GM12878 (cell line): ENCODE data around the gene ATXN1. TPM values are rescaled to one million over a fixed set of nuclear protein-coding genes. Genes with fewer than 3 reads are reported as not detected.

Experiments used
- ATAC-seq: fragments of 200-7000 bp; cut with Tn5 transposase; 3 replicates; pipeline ENCODE4 v1.9.1; 2020; ENCODE audit warnings: mild to moderate bottlenecking, moderate library complexity
- BruUV-seq: library from RNA; stranded (reverse); fragments of 400-500 nt; replicated peaks from 2 replicates; lab custom pipeline; 2021; lab: Mats Ljungman, UMichigan
- CTCF ChIA-PET: fragments of 300-600 bp; sonication (Branson Sonifier 250); formaldehyde crosslinking; extraction: SDS; loops from one replicate; lab custom pipeline; 2021; ENCODE audit warnings: inconsistent platforms; lab: Yijun Ruan, JAX
- POLR2A ChIA-PET: fragments of 350-600 bp; formaldehyde crosslinking; extraction: SDS; loops from one replicate; lab custom pipeline; 2021; ENCODE audit warnings: inconsistent platforms; lab: Charles Lee
- RAD21 ChIA-PET: fragments of 300-600 bp; sonication (Branson Sonifier 250); formaldehyde crosslinking; loops from one replicate; lab custom pipeline; 2023; ENCODE audit warnings: antibody characterized with exemption; ENCODE audit not compliant: unreplicated experiment; lab: Charles Lee
- SMC1A ChIA-PET: fragments of 300-600 bp; sonication (Branson Sonifier 250); formaldehyde crosslinking; loops from one replicate; lab custom pipeline; 2023; ENCODE audit not compliant: unreplicated experiment, uncharacterized antibody; lab: Charles Lee
- DNase-seq: peaks from one replicate; pipeline ENCODE4 v3.0.0-alpha.2; 2011; ENCODE audit warnings: low read depth, low spot score
- FAIRE-seq: peaks from 3 replicates; lab custom pipeline; 2011; peaks lifted over from hg19 to GRCh38; lab: Jason Lieb, UNC
- H2AFZ ChIP-seq: 2 replicates; pipeline ENCODE4 v1.6.0; 2011; ENCODE audit warnings: low read depth, low read length, control low read depth; ENCODE audit not compliant: control insufficient read depth
- H3K27ac ChIP-seq: 2 replicates; pipeline ENCODE4 v1.5.1; 2011; ENCODE audit warnings: control low read depth; ENCODE audit not compliant: control insufficient read depth, insufficient read depth
- H3K27me3 ChIP-seq, 2 experiments: replicated peaks in 1 of 2; 2 replicates each; pipeline versions ENCODE4 v1.6.0 to v1.6.1; 2011; ENCODE audit warnings: low read length in 1 of 2; ENCODE audit not compliant: control insufficient read depth in 2 of 2, insufficient read depth in 2 of 2
- H3K36me3 ChIP-seq, 2 experiments: 2 replicates each; pipeline ENCODE4 v1.5.1; 2011; ENCODE audit warnings: low read length in 1 of 2; ENCODE audit not compliant: control insufficient read depth in 2 of 2, insufficient read depth in 2 of 2
- H3K4me1 ChIP-seq: 2 replicates; pipeline ENCODE4 v1.6.1; 2011; ENCODE audit warnings: mild to moderate bottlenecking, low read length, moderate library complexity, mixed read lengths; ENCODE audit not compliant: control insufficient read depth, insufficient read depth
- H3K4me2 ChIP-seq: 2 replicates; pipeline ENCODE4 v1.6.0; 2011; ENCODE audit warnings: control low read depth; ENCODE audit not compliant: control insufficient read depth, insufficient read depth
- H3K4me3 ChIP-seq: fragments of 200-600 bp; sonication (generic); 2 replicates; pipeline ENCODE4 v1.5.1; 2016
- H3K79me2 ChIP-seq: 2 replicates; pipeline ENCODE4 v1.6.0; 2011; ENCODE audit warnings: low read length; ENCODE audit not compliant: control insufficient read depth, insufficient read depth
- H3K9ac ChIP-seq: 2 replicates; pipeline ENCODE4 v1.8.0; 2011; ENCODE audit warnings: low read length, control low read depth, mixed read lengths; ENCODE audit not compliant: control insufficient read depth, insufficient read depth
- H3K9me3 ChIP-seq: replicated peaks from 3 replicates; pipeline ENCODE4 v1.5.1; 2011; ENCODE audit warnings: mild to moderate bottlenecking, low read length; ENCODE audit not compliant: control insufficient read depth, insufficient read depth
- H4K20me1 ChIP-seq: 2 replicates; pipeline ENCODE4 v1.6.0; 2011; ENCODE audit not compliant: control insufficient read depth, insufficient read depth
- ATF3 ChIP-seq: IDR thresholded peaks from 2 replicates; pipeline ENCODE4 v1.6.1; 2011; ENCODE audit warnings: low read depth, mild to moderate bottlenecking, low read length, moderate library complexity, borderline replicate concordance; ENCODE audit errors: extremely low read depth
- BACH1 ChIP-seq: fragments of 450-650 bp; IDR thresholded peaks from 2 replicates; pipeline ENCODE4 v1.6.1; 2017; ENCODE audit warnings: mild to moderate bottlenecking, borderline replicate concordance
- CBX3 ChIP-seq: fragments of 200-600 bp; sonication (generic); IDR thresholded peaks from 2 replicates; pipeline ENCODE4 v1.6.1; 2016; ENCODE audit warnings: low read depth, borderline replicate concordance
- CBX5 ChIP-seq: sonication (generic); IDR thresholded peaks from 2 replicates; pipeline ENCODE4 v1.6.1; 2016; ENCODE audit warnings: low read depth, moderate library complexity, mild to moderate bottlenecking, inconsistent platforms
- EGR1 ChIP-seq, 2 experiments: IDR thresholded peaks; 1 replicate in 1 of 2; 2 replicates in 1 of 2; pipeline ENCODE4 v1.6.1; 2011 to 2012; ENCODE audit warnings: low read depth in 2 of 2, low read length in 2 of 2, borderline replicate concordance in 1 of 2, mild to moderate bottlenecking in 1 of 2, moderate library complexity in 1 of 2
- HSF1 ChIP-seq: fragments of 150-350 bp; IDR thresholded peaks from 2 replicates; pipeline ENCODE4 v1.6.1; 2014; ENCODE audit warnings: mild to moderate bottlenecking, low read depth, low read length
- POU2F2 ChIP-seq: IDR thresholded peaks from 3 replicates; pipeline ENCODE4 v1.6.1; 2011; ENCODE audit warnings: low read depth, mild to moderate bottlenecking, low read length, borderline replicate concordance
- SRF ChIP-seq, 2 experiments: IDR thresholded peaks; 2 replicates each; pipeline ENCODE4 v1.6.1; 2011; ENCODE audit warnings: low read depth in 2 of 2, low read length in 2 of 2, mild to moderate bottlenecking in 1 of 2, moderate library complexity in 1 of 2
- TBL1XR1 ChIP-seq: IDR thresholded peaks from 2 replicates; pipeline ENCODE4 v1.6.1; 2012; ENCODE audit warnings: low read depth, low read length, improper control_type of control experiment
- WGBS: methylation state at CpG from one replicate; pipeline ENCODE4 v1.1.6; 2016; ENCODE audit warnings: low lambda C conversion rate; ENCODE audit not compliant: insufficient replicate concordance, insufficient coverage; ENCODE audit errors: missing lambda C conversion rate; 5-methylcytosine and 5-hydroxymethylcytosine counted together
- in situ Hi-C: fragments of 300-500 bp; cut with MboI; formaldehyde crosslinking; loops from 9 replicates; pipeline ENCODE4 v1.14.3; 2018; ENCODE audit warnings: mixed read lengths
- intact Hi-C: fragments of 100-400 bp; cut with micrococcal nuclease; formaldehyde crosslinking; loops from one replicate; pipeline ENCODE4 v1.14.2; 2022; ENCODE audit not compliant: unreplicated experiment
- polyA plus RNA-seq, 11 experiments: library from polyadenylated mRNA; depleted of rRNA in 4 of 11; unstranded in 6 of 11; stranded (reverse) in 5 of 11; fragments of >200 nt; fragmentation: Nextera tagmentation in 4 of 11; fragmentation: Illumina TruSeq in 1 of 11; extraction: Ambion mirVana in 4 of 11; extraction: Trizol in 1 of 11; gene quantifications; 1 replicate in 1 of 11; 2 replicates in 10 of 11; pipeline versions ENCODE4 v1.2.1 to v1.2.3, GENCODE V29; 2011 to 2016; ENCODE audit warnings: inconsistent platforms in 2 of 11, missing spikeins in 2 of 11, low read depth in 1 of 11
- total RNA-seq, 4 experiments: library from RNA; depleted of rRNA in 3 of 4; stranded (reverse); fragments of >200 nt in 3 of 4; fragmentation: Illumina TruSeq in 1 of 4; extraction: Trizol in 1 of 4; gene quantifications; 2 replicates each; pipeline versions ENCODE4 v1.2.1 to v1.2.3, GENCODE V29; 2013 to 2021
- TF ChIP-seq, protein P1 (sequence below): fragments of 450-650 bp; IDR thresholded peaks from 2 replicates; pipeline ENCODE4 v1.6.1; 2017; ENCODE audit warnings: low read depth, mild to moderate bottlenecking, moderate library complexity

ATXN1 gene
- total and polyA plus RNA-seq, 10 of the 15 experiments (the other 5 are each of a cell fraction or from before 2014, with no cell fraction given) = 12.2 to 51.2 (median 20.5) TPM

DNA sequence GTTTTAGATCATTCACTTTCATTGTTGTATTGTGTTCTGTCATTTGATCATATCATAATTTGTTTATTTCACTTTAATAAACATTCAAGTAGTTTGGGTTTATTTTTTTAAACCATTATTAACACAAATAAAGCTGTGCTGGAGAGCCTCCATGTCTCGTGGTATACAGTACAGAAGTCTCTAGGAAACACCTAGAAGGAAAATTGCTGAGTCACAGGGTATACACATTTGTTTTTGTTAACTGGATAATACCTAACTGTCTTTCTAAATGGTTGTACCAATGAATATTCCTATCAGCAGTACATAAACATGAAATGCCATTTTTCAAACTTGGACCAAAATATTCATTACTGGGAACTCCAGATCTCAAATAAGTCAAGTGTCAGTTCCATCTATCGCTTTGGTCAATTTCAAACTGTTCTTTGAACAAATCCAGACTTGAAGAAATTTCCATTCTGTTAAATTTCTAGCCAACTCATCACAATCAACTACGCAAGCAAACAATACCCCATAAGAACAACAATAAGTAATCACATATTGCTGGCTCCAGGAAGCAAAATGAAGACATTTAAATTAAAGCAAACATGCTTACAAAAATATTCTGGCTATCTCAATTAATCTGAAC, 138.1 kb downstream of the ATXN1 start:
- Histone ChIP-seq H3K27ac (no peak overlapping the region), H3K4me2 (no peak overlapping the region), H3K27me3 (no peaks in the 10 kb centered on the region), H4K20me1 (no peaks in the 10 kb centered on the region), H3K4me3 (no peak overlapping the region), H3K9ac (no peak overlapping the region), H3K9me3 (no peaks in the 10 kb centered on the region), H3K79me2 (no peaks in the 10 kb centered on the region), H2AFZ (no peak overlapping the region), H3K4me1 (peaks cover 6% of the 10 kb centered on the region), H3K36me3 (no peaks in the 10 kb centered on the region; a peak in 1 of 4 replicates)
- no peak for DNase-seq
- ChIA-PET POLR2A (interaction anchor here (0.9 kb wide), 1 partner anchor 18 kb away, joined by 3 read pairs; no protein-coding TSS in a partner anchor), SMC1A (interaction anchor here (1.0 to 3.8 kb wide), 6 partner anchors 12 to 107 kb away, joined by 3 to 20 read pairs (median 4); no protein-coding TSS in a partner anchor), CTCF (interaction anchor here (1.3 kb wide), 1 partner anchor 109 kb away, joined by 3 read pairs; no protein-coding TSS in a partner anchor), RAD21 (no interaction called here)
- in situ Hi-C loops = no loop called here
- TF ChIP-seq SRF (IDR thresholded peaks at IDR 0.05; ENCODE audit: low read depth in 2 of 2, low read length in 2 of 2) (no peak), BACH1 (peak; percentile 80; the same call in 1 of the 2 replicates), POU2F2 (no peak), TBL1XR1 (no peak), EGR1 (IDR thresholded peaks at IDR 0.05; ENCODE audit: borderline replicate concordance in 1 of 2, low read depth in 2 of 2, low read length in 2 of 2) (no peak)
- intact Hi-C loops = no loop called here
- no peak for ATAC-seq
- FAIRE-seq = no peak
- no TSS peak for BruUV-seq
- 68% methylated on average over 3 of the region's 3 CpGs for WGBS

- POLR2A ChIA-PET = interaction anchor here (0.9 kb wide), 1 partner anchor 19 kb away, joined by 3 read pairs; no protein-coding TSS in a partner anchor
- no peak for FAIRE-seq
- DNase-seq = no peak
- Histone ChIP-seq H3K4me2 (no peak overlapping the region), H2AFZ (no peak overlapping the region), H3K27me3 (no peaks in the 10 kb centered on the region), H3K79me2 (no peaks in the 10 kb centered on the region), H3K9ac (no peak overlapping the region), H3K9me3 (no peaks in the 10 kb centered on the region), H4K20me1 (no peaks in the 10 kb centered on the region), H3K27ac (no peak overlapping the region), H3K4me1 (peaks cover 5% of the 10 kb centered on the region), H3K4me3 (no peak overlapping the region), H3K36me3 (no peaks in the 10 kb centered on the region; a peak in 1 of 4 replicates)
- peak; percentile 34; the same call in 2 of the 3 replicates for ATAC-seq
- CTCF ChIA-PET = interaction anchor here (0.7 to 1.3 kb wide), 2 partner anchors 31 to 108 kb away, joined by 3 read pairs; no protein-coding TSS in a partner anchor
- 14% methylated on average over 5 of the region's 5 CpGs for WGBS
- no TSS peak for BruUV-seq
- in situ Hi-C loops (no loop called here), intact Hi-C loops (no loop called here)
- SMC1A ChIA-PET = interaction anchor here (0.7 to 3.8 kb wide), 7 partner anchors 13 to 106 kb away, joined by 3 to 20 read pairs (median 3); no protein-coding TSS in a partner anchor
- RAD21 ChIA-PET = interaction anchor here (0.8 to 1.1 kb wide), 2 partner anchors 9 to 29 kb away, joined by 3 read pairs; no protein-coding TSS in a partner anchor
- TF ChIP-seq ATF3 = no peak
- TF ChIP-seq TBL1XR1 = no peak
- TF ChIP-seq CBX5 = no peak
- no peak for TF ChIP-seq HSF1
- TF ChIP-seq, protein P1, sequence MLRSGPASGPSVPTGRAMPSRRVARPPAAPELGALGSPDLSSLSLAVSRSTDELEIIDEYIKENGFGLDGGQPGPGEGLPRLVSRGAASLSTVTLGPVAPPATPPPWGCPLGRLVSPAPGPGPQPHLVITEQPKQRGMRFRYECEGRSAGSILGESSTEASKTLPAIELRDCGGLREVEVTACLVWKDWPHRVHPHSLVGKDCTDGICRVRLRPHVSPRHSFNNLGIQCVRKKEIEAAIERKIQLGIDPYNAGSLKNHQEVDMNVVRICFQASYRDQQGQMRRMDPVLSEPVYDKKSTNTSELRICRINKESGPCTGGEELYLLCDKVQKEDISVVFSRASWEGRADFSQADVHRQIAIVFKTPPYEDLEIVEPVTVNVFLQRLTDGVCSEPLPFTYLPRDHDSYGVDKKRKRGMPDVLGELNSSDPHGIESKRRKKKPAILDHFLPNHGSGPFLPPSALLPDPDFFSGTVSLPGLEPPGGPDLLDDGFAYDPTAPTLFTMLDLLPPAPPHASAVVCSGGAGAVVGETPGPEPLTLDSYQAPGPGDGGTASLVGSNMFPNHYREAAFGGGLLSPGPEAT = no peak
- no peak for TF ChIP-seq CBX3
Measured at GRCh38 chr6:16622193-16622592, 139.1 kb downstream of the ATXN1 start.
